H9 (cell line): ENCODE measurements around the gene KDM4C. TPM values are rescaled to one million over a fixed set of nuclear protein-coding genes. Genes with fewer than 3 reads are reported as not detected.

Experiments used
- DNase-seq: peaks from one replicate; pipeline ENCODE4 v3.0.0-alpha.2; 2017
- H2AFZ ChIP-seq: one replicate; pipeline ENCODE4 v1.6.1; 2013; ENCODE audit warnings: mild to moderate bottlenecking, low read length, control low read depth, moderate library complexity
- H2AK5ac ChIP-seq: 2 replicates; pipeline ENCODE4 v1.6.1; 2013; ENCODE audit warnings: low read length, control low read depth, mixed read lengths; ENCODE audit not compliant: insufficient read length
- H2BK120ac ChIP-seq: one replicate; pipeline ENCODE4 v1.6.1; 2013; ENCODE audit warnings: low read depth, mild to moderate bottlenecking, low read length, control low read depth, inconsistent platforms; ENCODE audit not compliant: poor library complexity, severe bottlenecking
- H2BK12ac ChIP-seq: 2 replicates; pipeline ENCODE4 v1.6.1; 2013; ENCODE audit warnings: low read length, control low read depth, mixed read lengths, low read depth; ENCODE audit not compliant: insufficient read length
- H2BK15ac ChIP-seq: 2 replicates; pipeline ENCODE4 v1.6.1; 2013; ENCODE audit warnings: low read depth, low read length, control low read depth
- H2BK20ac ChIP-seq: one replicate; pipeline ENCODE4 v1.6.1; 2013; ENCODE audit warnings: low read depth, mild to moderate bottlenecking, low read length, control low read depth, inconsistent platforms; ENCODE audit not compliant: poor library complexity, severe bottlenecking
- H2BK5ac ChIP-seq: 2 replicates; pipeline ENCODE4 v1.6.1; 2013; ENCODE audit warnings: low read length, control low read depth, mixed read lengths; ENCODE audit not compliant: insufficient read length
- H3K14ac ChIP-seq: 2 replicates; pipeline ENCODE4 v1.6.1; 2013; ENCODE audit warnings: low read length, control low read depth; ENCODE audit not compliant: insufficient read depth
- H3K18ac ChIP-seq: 2 replicates; pipeline ENCODE4 v1.6.1; 2013; ENCODE audit warnings: low read depth, mild to moderate bottlenecking, mixed read lengths, low read length, control low read depth; ENCODE audit not compliant: insufficient read length
- H3K23ac ChIP-seq: 2 replicates; pipeline ENCODE4 v1.6.1; 2013; ENCODE audit warnings: low read length, control low read depth, mixed read lengths, low read depth; ENCODE audit not compliant: insufficient read length
- H3K23me2 ChIP-seq: 2 replicates; pipeline ENCODE4 v1.6.1; 2013; ENCODE audit warnings: low read depth, mild to moderate bottlenecking, mixed read lengths, low read length, control low read depth; ENCODE audit not compliant: insufficient read length, poor library complexity, severe bottlenecking
- H3K27ac ChIP-seq: 2 replicates; pipeline ENCODE4 v1.5.1; 2013; ENCODE audit warnings: low read length, control low read depth, mixed read lengths, low read depth; ENCODE audit not compliant: insufficient read length
- H3K27me3 ChIP-seq: 2 replicates; pipeline ENCODE4 v1.6.1; 2013; ENCODE audit warnings: low read length, control low read depth, inconsistent platforms; ENCODE audit not compliant: insufficient read depth
- H3K4ac ChIP-seq: 2 replicates; pipeline ENCODE4 v1.6.1; 2013; ENCODE audit warnings: low read depth, mild to moderate bottlenecking, control low read depth, inconsistent platforms, low read length, moderate library complexity
- H3K4me1 ChIP-seq: 2 replicates; pipeline ENCODE4 v1.6.1; 2013; ENCODE audit warnings: low read length, control low read depth, inconsistent platforms; ENCODE audit not compliant: insufficient read depth
- H3K4me2 ChIP-seq: 2 replicates; pipeline ENCODE4 v1.6.1; 2013; ENCODE audit warnings: low read length, control low read depth, mixed read lengths; ENCODE audit not compliant: insufficient read length, insufficient read depth
- H3K56ac ChIP-seq: 2 replicates; pipeline ENCODE4 v1.6.1; 2013; ENCODE audit warnings: low read depth, mild to moderate bottlenecking, mixed read lengths, low read length, control low read depth; ENCODE audit not compliant: insufficient read length
- H3K79me1 ChIP-seq: 2 replicates; pipeline ENCODE4 v1.6.1; 2013; ENCODE audit warnings: low read depth, mild to moderate bottlenecking, moderate library complexity, low read length, control low read depth, inconsistent platforms; ENCODE audit not compliant: insufficient read depth, poor library complexity, severe bottlenecking
- H3K79me2 ChIP-seq: 2 replicates; pipeline ENCODE4 v1.6.1; 2013; ENCODE audit warnings: low read length, control low read depth, inconsistent platforms; ENCODE audit not compliant: insufficient read depth
- H3K9ac ChIP-seq: 2 replicates; pipeline ENCODE4 v1.6.1; 2013; ENCODE audit warnings: low read length, control low read depth, mixed read lengths; ENCODE audit not compliant: insufficient read length; ENCODE audit errors: extremely low read depth
- H3K9me3 ChIP-seq: one replicate; pipeline ENCODE4 v1.6.1; 2013; ENCODE audit warnings: low read depth, low read length, inconsistent platforms; ENCODE audit not compliant: control insufficient read depth
- H3T11ph ChIP-seq: one replicate; pipeline ENCODE4 v1.6.1; 2013; ENCODE audit warnings: mild to moderate bottlenecking, low read length, control low read depth, inconsistent platforms
- H4K20me1 ChIP-seq: one replicate; pipeline ENCODE4 v1.6.1; 2013; ENCODE audit not compliant: control insufficient read depth, insufficient read length, insufficient read depth
- H4K5ac ChIP-seq: 2 replicates; pipeline ENCODE4 v1.6.1; 2013; ENCODE audit warnings: low read depth, mild to moderate bottlenecking, mixed read lengths, low read length, control low read depth; ENCODE audit not compliant: insufficient read length
- H4K8ac ChIP-seq: replicated peaks from 2 replicates; pipeline ENCODE4 v1.6.1; 2013; ENCODE audit warnings: low read length, control low read depth, mixed read lengths, low read depth; ENCODE audit not compliant: insufficient read length
- H4K91ac ChIP-seq: 2 replicates; pipeline ENCODE4 v1.6.1; 2013; ENCODE audit warnings: low read depth, mild to moderate bottlenecking, moderate library complexity, mixed read lengths, low read length, control low read depth; ENCODE audit not compliant: insufficient read length
- H3K27ac Mint-ChIP-seq, 3 experiments: 2 replicates in 2 of 3; 3 replicates in 1 of 3; pipeline ENCODE4 v1.8.0; 2020 to 2021; ENCODE audit warnings: mixed read lengths in 3 of 3, mild to moderate bottlenecking in 1 of 3, moderate library complexity in 1 of 3
- H3K27me3 Mint-ChIP-seq: 2 replicates; pipeline ENCODE4 v1.8.0; 2021; ENCODE audit warnings: low read depth, mild to moderate bottlenecking, moderate library complexity, mixed read lengths
- H3K36me3 Mint-ChIP-seq, 3 experiments: 2 replicates in 2 of 3; 3 replicates in 1 of 3; pipeline ENCODE4 v1.8.0; 2020 to 2021; ENCODE audit warnings: low read depth in 3 of 3, mixed read lengths in 3 of 3; ENCODE audit not compliant: insufficient read depth in 1 of 3
- H3K4me1 Mint-ChIP-seq, 2 experiments: 2 replicates each; pipeline ENCODE4 v1.8.0; 2020; ENCODE audit warnings: mixed read lengths in 2 of 2
- H3K4me3 Mint-ChIP-seq, 2 experiments: 2 replicates in 1 of 2; 3 replicates in 1 of 2; pipeline ENCODE4 v1.8.0; 2020 to 2021; ENCODE audit warnings: mild to moderate bottlenecking in 2 of 2, mixed read lengths in 2 of 2, moderate library complexity in 1 of 2
- H3K9me3 Mint-ChIP-seq, 2 experiments: 2 replicates in 1 of 2; 3 replicates in 1 of 2; pipeline ENCODE4 v1.8.0; 2020; ENCODE audit warnings: mild to moderate bottlenecking in 2 of 2, mixed read lengths in 2 of 2, moderate library complexity in 1 of 2
- WGBS: extraction: QIAGEN DNeasy Blood & Tissue Kit; methylation state at CpG from one replicate; pipeline ENCODE4 v1.1.7; 2013; ENCODE audit warnings: missing lambda C conversion rate, low lambda C conversion rate, mixed read lengths; ENCODE audit not compliant: insufficient read length; ENCODE audit errors: extremely low coverage; 5-methylcytosine and 5-hydroxymethylcytosine counted together
- total RNA-seq: library from RNA; stranded (reverse); gene quantifications from 2 replicates; pipeline ENCODE4 v1.2.1, GENCODE V29; 2021
- TF ChIP-seq, protein P1 (sequence below): fragments of 200-600 bp; sonication (generic); conservative IDR thresholded peaks from 3 replicates; pipeline ENCODE4 v1.8.0; 2021; ENCODE audit warnings: antibody characterized with exemption, mild to moderate bottlenecking

KDM4C gene
- total RNA-seq, 1 experiment from 2014 or later: 24.0 TPM

DNA sequence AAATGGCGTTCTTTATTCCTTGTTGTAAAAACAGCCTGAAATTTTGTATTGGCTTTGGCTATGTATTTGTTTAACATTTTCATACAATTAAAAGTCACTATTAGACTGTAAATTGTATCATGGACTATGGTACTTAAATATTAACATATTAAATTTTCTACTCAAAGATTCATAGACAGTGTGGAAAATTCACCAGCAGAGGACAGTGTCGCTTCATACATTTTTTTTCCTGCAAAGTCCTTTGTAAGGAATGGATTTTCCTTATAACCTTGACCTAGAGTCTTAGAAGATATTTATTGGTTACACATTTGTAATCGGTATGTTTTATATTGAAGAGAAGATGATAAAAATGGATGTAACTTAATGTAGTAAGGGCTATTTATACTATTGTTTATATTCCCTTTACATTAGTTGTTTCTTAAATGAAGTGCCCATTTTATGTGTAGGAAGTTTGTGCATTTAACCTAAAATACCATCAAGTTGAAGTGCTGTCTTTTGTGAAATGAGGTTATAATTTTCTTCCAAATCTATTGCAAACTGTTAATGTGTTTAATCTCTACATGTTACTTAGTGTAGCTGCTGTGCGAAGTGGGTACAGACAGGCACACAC is 150.1 kb downstream of the KDM4C start:
- no peak overlapping the region for H3K4ac ChIP-seq
- H3K9me3 Mint-ChIP-seq: no peaks in the 10 kb centered on the region
- H3K27ac Mint-ChIP-seq: peak overlapping the region; percentile 30 to 49 (median 30); a peak in 1 of 7 replicates

More for the DNA sequence above, 150.1 kb downstream of the KDM4C start:
- Histone ChIP-seq H4K91ac (no peak overlapping the region), H2AK5ac (no peak overlapping the region), H3T11ph (no peak overlapping the region), H4K8ac (no peak overlapping the region), H3K4me2 (no peak overlapping the region), H3K14ac (no peak overlapping the region), H3K9ac (no peak overlapping the region), H3K27me3 (no peaks in the 10 kb centered on the region), H2AFZ (no peak overlapping the region), H2BK120ac (no peak overlapping the region), H2BK5ac (no peak overlapping the region), H3K18ac (no peak overlapping the region), H3K23me2 (no peaks in the 10 kb centered on the region), H3K79me1 (no peaks in the 10 kb centered on the region), H4K20me1 (no peaks in the 10 kb centered on the region), H3K4me1 (peaks cover 3% of the 10 kb centered on the region; the same call in 1 of the 2 replicates), H3K23ac (no peak overlapping the region), H4K5ac (no peak overlapping the region), H2BK20ac (no peak overlapping the region), H3K56ac (no peak overlapping the region), H3K27ac (no peak overlapping the region), H2BK15ac (no peak overlapping the region), H2BK12ac (no peak overlapping the region), H3K79me2 (no peaks in the 10 kb centered on the region), H3K9me3 (no peaks in the 10 kb centered on the region)
- Mint-ChIP-seq H3K27me3 (no peaks in the 10 kb centered on the region), H3K4me1 (peaks cover 13 to 20% of the 10 kb centered on the region in 2 experiments), H3K4me3 (no peak overlapping the region), H3K36me3 (no peaks in the 10 kb centered on the region)
- TF ChIP-seq, protein P1, sequence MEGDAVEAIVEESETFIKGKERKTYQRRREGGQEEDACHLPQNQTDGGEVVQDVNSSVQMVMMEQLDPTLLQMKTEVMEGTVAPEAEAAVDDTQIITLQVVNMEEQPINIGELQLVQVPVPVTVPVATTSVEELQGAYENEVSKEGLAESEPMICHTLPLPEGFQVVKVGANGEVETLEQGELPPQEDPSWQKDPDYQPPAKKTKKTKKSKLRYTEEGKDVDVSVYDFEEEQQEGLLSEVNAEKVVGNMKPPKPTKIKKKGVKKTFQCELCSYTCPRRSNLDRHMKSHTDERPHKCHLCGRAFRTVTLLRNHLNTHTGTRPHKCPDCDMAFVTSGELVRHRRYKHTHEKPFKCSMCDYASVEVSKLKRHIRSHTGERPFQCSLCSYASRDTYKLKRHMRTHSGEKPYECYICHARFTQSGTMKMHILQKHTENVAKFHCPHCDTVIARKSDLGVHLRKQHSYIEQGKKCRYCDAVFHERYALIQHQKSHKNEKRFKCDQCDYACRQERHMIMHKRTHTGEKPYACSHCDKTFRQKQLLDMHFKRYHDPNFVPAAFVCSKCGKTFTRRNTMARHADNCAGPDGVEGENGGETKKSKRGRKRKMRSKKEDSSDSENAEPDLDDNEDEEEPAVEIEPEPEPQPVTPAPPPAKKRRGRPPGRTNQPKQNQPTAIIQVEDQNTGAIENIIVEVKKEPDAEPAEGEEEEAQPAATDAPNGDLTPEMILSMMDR: peak; percentile 70
- DNase-seq: no peak
- WGBS: 80% methylated on average over 1 of the region's 4 CpGs
